ENCODE data around the gene CACNA1B.
"Not testable (repeated sequence)": the region's sequence is repeated elsewhere in the genome, so short reads cannot be mapped to it uniquely, and the experiment has no call there.

- not testable (repeated sequence) for TF ChIP-seq CTCF (IDR thresholded peaks at IDR 0.05); MAX (IDR thresholded peaks at IDR 0.05; ENCODE audit: low read depth); REST (IDR thresholded peaks at IDR 0.05; ENCODE audit: low read depth, low read length)
Observed at GRCh38 chr9:138142528-138143244, 265.1 kb downstream of the CACNA1B start.

Measured in SK-N-SH (cell line).